Measurements from ENCODE around the gene RPS6KA5. TPM values are rescaled to one million over a fixed set of nuclear protein-coding genes. Genes with fewer than 3 reads are reported as not detected.
A peak's percentile ranks its signal among the peaks of the same experiment; 100 is the strongest.
"Not testable (repeated sequence)": the region's sequence is repeated elsewhere in the genome, so short reads cannot be mapped to it uniquely, and the experiment has no call there.

Gene RPS6KA5
- total RNA-seq, 5 donors from 2014 or later (not counting 1 experiment from before 2014, with no cell fraction given) = 28.8 to 39.8 (median 35.3) TPM

DNA sequence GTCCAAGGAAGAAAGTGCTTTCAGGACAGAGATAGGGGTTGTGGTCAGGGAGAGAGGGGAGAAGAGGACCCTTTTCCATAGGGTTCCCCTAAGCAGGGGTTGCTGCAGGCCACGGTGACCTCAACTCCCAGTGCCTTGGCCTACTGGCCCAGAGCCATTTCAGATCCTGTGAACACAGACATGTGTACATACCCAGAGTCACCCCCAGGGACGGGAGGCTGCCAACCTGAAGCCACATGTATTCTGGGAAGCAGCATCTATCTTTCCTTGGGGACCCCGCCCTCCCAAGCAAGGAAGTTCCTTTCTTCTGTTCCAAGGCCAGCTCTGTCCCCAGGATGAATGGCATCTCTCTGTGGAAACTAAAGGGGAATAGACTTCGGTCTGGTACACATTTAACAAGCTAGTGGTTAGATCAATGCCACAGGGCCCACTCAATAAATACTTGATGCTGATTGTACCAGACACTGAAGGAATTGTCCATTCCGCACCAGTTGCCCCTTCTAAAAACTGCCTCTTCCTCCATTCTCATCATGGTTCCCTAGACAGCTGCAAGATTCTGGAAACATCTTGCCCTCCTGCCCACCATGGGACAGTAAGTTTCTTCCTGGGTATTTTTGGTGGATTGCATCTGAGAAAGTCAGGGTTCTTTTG is 28.3 kb upstream of the RPS6KA5 start:
- H3K4me1 ChIP-seq (ENCODE audit: control insufficient read depth in 1 of 2, extremely low read depth in 1 of 2, insufficient read depth in 2 of 2, low read length in 2 of 2) = no peaks in the 10 kb centered on the region
- ChIA-PET POLR2A (no interaction called here), CTCF (no interaction called here)
- 88% methylated on average over 3 of the region's 5 CpGs for WGBS (ENCODE audit: insufficient coverage)
- no peaks in the 10 kb centered on the region for H3K9me3 ChIP-seq
- no peaks in the 10 kb centered on the region for H3K36me3 ChIP-seq (ENCODE audit: control insufficient read depth in 2 of 2, extremely low read depth in 1 of 2, insufficient read depth in 1 of 2, low read length in 1 of 2)
- no peak overlapping the region for H3K27ac ChIP-seq (ENCODE audit: low read length)
- DNase-seq (no peak), ATAC-seq (replicated peaks in 1 of 4) (no peak)
- Mint-ChIP-seq H3K27ac (no peak overlapping the region), H3K4me3 (no peak overlapping the region), H3K36me3 (no peaks in the 10 kb centered on the region), H3K4me1 (peaks cover 9 to 12% (median 11%) of the 10 kb centered on the region in 3 donors), H3K27me3 (peaks cover 0 to 2% of the 10 kb centered on the region in 2 donors), H3K9me3 (no peaks in the 10 kb centered on the region)
- no peak overlapping the region for H3K4me3 ChIP-seq (ENCODE audit: control insufficient read depth in 1 of 2, extremely low read depth in 1 of 2, low read length in 1 of 2)
- peaks cover 0 to 18% of the 10 kb centered on the region in 2 experiments for H3K27me3 ChIP-seq (replicated peaks in 1 of 2; ENCODE audit: control insufficient read depth in 2 of 2, extremely low read depth in 1 of 2, insufficient read depth in 2 of 2, low read length in 1 of 2)

- POLR2A ChIA-PET; CTCF ChIA-PET; H3K9me3 ChIP-seq; DNase-seq; H3K27me3 Mint-ChIP-seq; H3K36me3 Mint-ChIP-seq; H3K27ac Mint-ChIP-seq; H3K4me1 ChIP-seq (ENCODE audit: control insufficient read depth in 1 of 2, extremely low read depth in 1 of 2, insufficient read depth in 2 of 2, low read length in 2 of 2); ATAC-seq (replicated peaks in 1 of 4); H3K4me3 Mint-ChIP-seq; H3K4me3 ChIP-seq (ENCODE audit: control insufficient read depth in 1 of 2, extremely low read depth in 1 of 2, low read length in 1 of 2); H3K36me3 ChIP-seq (ENCODE audit: control insufficient read depth in 2 of 2, extremely low read depth in 1 of 2, insufficient read depth in 1 of 2, low read length in 1 of 2); H3K9me3 Mint-ChIP-seq; H3K27ac ChIP-seq (ENCODE audit: low read length): not testable (repeated sequence)
- peaks cover 9 to 12% (median 11%) of the 10 kb centered on the region in 3 donors for H3K4me1 Mint-ChIP-seq
- peaks cover 0 to 18% of the 10 kb centered on the region in 2 experiments for H3K27me3 ChIP-seq (replicated peaks in 1 of 2; ENCODE audit: control insufficient read depth in 2 of 2, extremely low read depth in 1 of 2, insufficient read depth in 2 of 2, low read length in 1 of 2)
- WGBS (ENCODE audit: insufficient coverage) = 76% methylated on average over 4 of the region's 5 CpGs
These were observed 27.0 kb upstream of the RPS6KA5 start for GRCh38 chr14:91087470-91087869.

- no peaks in the 10 kb centered on the region for H3K9me3 ChIP-seq
- ChIA-PET POLR2A (no interaction called here), CTCF (interaction anchor here in 1 of 2 donors (0.7 kb wide), 1 partner anchor 134 kb away, joined by 4 read pairs; no protein-coding TSS in a partner anchor)
These were observed 24.1 kb upstream of the RPS6KA5 start for GRCh38 chr14:91084516-91084915.

DNA sequence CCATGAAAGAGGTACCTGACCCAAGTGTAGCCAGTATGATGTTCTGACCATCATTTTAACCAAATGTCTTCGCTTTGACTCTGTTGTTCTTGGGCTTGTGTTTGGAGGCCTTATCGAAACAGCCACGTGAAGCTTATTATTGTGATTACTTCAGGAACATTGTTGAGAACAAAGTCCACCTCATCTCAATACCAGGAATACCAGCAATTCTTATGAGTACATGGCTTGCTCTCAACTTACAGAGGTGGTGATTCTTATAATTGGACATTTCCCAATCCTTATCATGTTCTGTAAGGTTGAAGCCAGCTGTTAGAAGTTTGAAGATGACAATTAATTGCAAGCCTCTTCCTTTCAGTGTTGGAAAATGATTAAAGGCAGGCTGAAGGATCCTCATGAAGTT is 21.8 kb upstream of the RPS6KA5 start:
- H3K9me3 Mint-ChIP-seq = no peaks in the 10 kb centered on the region
- 80% methylated on average over 1 of the region's 3 CpGs for WGBS (ENCODE audit: insufficient coverage)
- Histone ChIP-seq H3K4me1 (ENCODE audit: control insufficient read depth in 1 of 2, extremely low read depth in 1 of 2, insufficient read depth in 2 of 2, low read length in 2 of 2) (peaks cover 9 to 19% of the 10 kb centered on the region in 2 experiments), H3K27ac (ENCODE audit: low read length) (no peak overlapping the region), H3K27me3 (replicated peaks in 1 of 2; ENCODE audit: control insufficient read depth in 2 of 2, extremely low read depth in 1 of 2, insufficient read depth in 2 of 2, low read length in 1 of 2) (peaks cover 0 to 8% of the 10 kb centered on the region in 2 experiments), H3K36me3 (ENCODE audit: control insufficient read depth in 2 of 2, extremely low read depth in 1 of 2, insufficient read depth in 1 of 2, low read length in 1 of 2) (no peaks in the 10 kb centered on the region), H3K9me3 (no peaks in the 10 kb centered on the region), H3K4me3 (ENCODE audit: control insufficient read depth in 1 of 2, extremely low read depth in 1 of 2, low read length in 1 of 2) (no peak overlapping the region)
- peaks cover 25 to 34% (median 28%) of the 10 kb centered on the region in 3 donors for H3K4me1 Mint-ChIP-seq
- no peaks in the 10 kb centered on the region for H3K36me3 Mint-ChIP-seq
- ATAC-seq (replicated peaks in 1 of 4) (no peak), DNase-seq (no peak)
- no peak overlapping the region for H3K27ac Mint-ChIP-seq
- ChIA-PET POLR2A (no interaction called here), CTCF (interaction anchor here in 1 of 2 donors (0.6 kb wide), 1 partner anchor 104 kb away, joined by 3 read pairs; no protein-coding TSS in a partner anchor)
- H3K4me3 Mint-ChIP-seq = no peak overlapping the region
- peaks cover 0 to 2% of the 10 kb centered on the region in 2 donors for H3K27me3 Mint-ChIP-seq

More at GRCh38 chr14:91084516-91084915, 24.1 kb upstream of the RPS6KA5 start:
- Histone ChIP-seq H3K27me3 (replicated peaks in 1 of 2; ENCODE audit: control insufficient read depth in 2 of 2, extremely low read depth in 1 of 2, insufficient read depth in 2 of 2, low read length in 1 of 2) (peaks cover 0 to 12% of the 10 kb centered on the region in 2 experiments), H3K4me3 (ENCODE audit: control insufficient read depth in 1 of 2, extremely low read depth in 1 of 2, low read length in 1 of 2) (no peak overlapping the region), H3K27ac (ENCODE audit: low read length) (no peak overlapping the region), H3K4me1 (ENCODE audit: control insufficient read depth in 1 of 2, extremely low read depth in 1 of 2, insufficient read depth in 2 of 2, low read length in 2 of 2) (no peaks in the 10 kb centered on the region), H3K36me3 (ENCODE audit: control insufficient read depth in 2 of 2, extremely low read depth in 1 of 2, insufficient read depth in 1 of 2, low read length in 1 of 2) (no peaks in the 10 kb centered on the region)
- H3K9me3 Mint-ChIP-seq = no peaks in the 10 kb centered on the region
- ATAC-seq (replicated peaks in 1 of 4) = no peak
- 100% methylated on average over 1 of the region's 2 CpGs for WGBS (ENCODE audit: insufficient coverage)
- peaks cover 14 to 18% (median 16%) of the 10 kb centered on the region in 3 donors for H3K4me1 Mint-ChIP-seq
- no peak overlapping the region for H3K4me3 Mint-ChIP-seq
- H3K27me3 Mint-ChIP-seq = peaks cover 0 to 2% of the 10 kb centered on the region in 2 donors
- DNase-seq = no peak
- no peak overlapping the region for H3K27ac Mint-ChIP-seq
- no peaks in the 10 kb centered on the region for H3K36me3 Mint-ChIP-seq

- Mint-ChIP-seq H3K36me3 (no peaks in the 10 kb centered on the region), H3K27ac (no peak overlapping the region), H3K9me3 (no peaks in the 10 kb centered on the region), H3K4me3 (no peak overlapping the region), H3K27me3 (no peaks in the 10 kb centered on the region), H3K4me1 (peaks cover 32 to 43% (median 37%) of the 10 kb centered on the region in 3 donors)
- ATAC-seq (replicated peaks in 1 of 4) = no peak
- H3K27ac ChIP-seq (ENCODE audit: low read length) = no peak overlapping the region
- H3K36me3 ChIP-seq (ENCODE audit: control insufficient read depth in 2 of 2, extremely low read depth in 1 of 2, insufficient read depth in 1 of 2, low read length in 1 of 2) = no peaks in the 10 kb centered on the region
- peaks cover 9 to 28% of the 10 kb centered on the region in 2 experiments for H3K4me1 ChIP-seq (ENCODE audit: control insufficient read depth in 1 of 2, extremely low read depth in 1 of 2, insufficient read depth in 2 of 2, low read length in 2 of 2)
- H3K9me3 ChIP-seq = no peaks in the 10 kb centered on the region
- WGBS (ENCODE audit: insufficient coverage) = 98% methylated on average over 4 of the region's 6 CpGs
- H3K4me3 ChIP-seq (ENCODE audit: control insufficient read depth in 1 of 2, extremely low read depth in 1 of 2, low read length in 1 of 2) = no peak overlapping the region
- no peak for DNase-seq
- peaks cover 0 to 1% of the 10 kb centered on the region in 2 experiments for H3K27me3 ChIP-seq (replicated peaks in 1 of 2; ENCODE audit: control insufficient read depth in 2 of 2, extremely low read depth in 1 of 2, insufficient read depth in 2 of 2, low read length in 1 of 2)
- CTCF ChIA-PET = no interaction called here
- POLR2A ChIA-PET = interaction anchor here in 1 of 2 donors (1.0 kb wide), 1 partner anchor 19 kb away, joined by 3 read pairs; the partner anchor contains the start of gene RPS6KA5
These were observed 19.6 kb upstream of the RPS6KA5 start for GRCh38 chr14:91080071-91080470.

DNA sequence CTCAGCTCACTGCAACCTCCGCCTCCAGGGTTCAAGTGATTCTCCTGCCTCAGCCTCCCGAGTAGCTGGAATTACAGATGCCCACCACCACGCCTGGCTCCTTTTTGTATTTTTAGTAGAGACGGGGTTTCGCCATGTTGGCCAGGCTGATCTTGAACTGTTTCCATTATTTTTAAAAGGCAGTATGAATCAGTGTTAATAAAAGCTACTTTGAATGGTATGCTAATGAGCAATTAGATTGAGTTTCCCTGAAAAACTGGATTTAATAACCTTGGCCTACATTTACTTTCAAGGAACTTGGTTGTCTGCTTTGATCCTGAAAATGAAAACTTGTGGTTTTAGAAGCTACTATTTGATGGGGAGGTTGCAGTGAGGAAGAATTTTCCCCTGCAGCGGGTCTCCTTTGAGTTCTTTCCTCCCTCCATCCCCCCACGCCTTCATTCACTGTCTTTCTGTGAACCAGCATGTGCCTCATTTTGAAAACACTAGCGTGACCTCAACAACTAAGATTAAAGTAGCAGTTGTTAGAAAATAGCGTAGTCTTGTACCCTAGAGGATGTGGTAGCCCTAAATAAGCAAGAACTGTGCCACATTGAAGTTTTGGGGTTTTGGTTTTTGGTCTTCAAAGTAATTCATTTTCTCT is 17.8 kb upstream of the RPS6KA5 start:
- H3K4me3 Mint-ChIP-seq = peak overlapping the region; percentile 46 to 74 (median 60)
- peak overlapping the region; percentile 86 for H3K27ac Mint-ChIP-seq
- 53% methylated on average over 3 of the region's 9 CpGs for WGBS (ENCODE audit: insufficient coverage)
- ATAC-seq (replicated peaks in 1 of 4) (peak; percentile 91 to 100 (median 99)), DNase-seq (peak in 33 of 35 experiments; percentile 12 to 80 (median 51))
- no peaks in the 10 kb centered on the region for H3K9me3 ChIP-seq
- H3K27me3 Mint-ChIP-seq = no peaks in the 10 kb centered on the region
- H3K27me3 ChIP-seq (replicated peaks in 1 of 2; ENCODE audit: control insufficient read depth in 2 of 2, extremely low read depth in 1 of 2, insufficient read depth in 2 of 2, low read length in 1 of 2) = no peaks in the 10 kb centered on the region
- H3K36me3 Mint-ChIP-seq = no peaks in the 10 kb centered on the region
- H3K27ac ChIP-seq (ENCODE audit: low read length) = peak overlapping the region; percentile 48
- H3K9me3 Mint-ChIP-seq = no peaks in the 10 kb centered on the region
- H3K4me1 ChIP-seq (ENCODE audit: control insufficient read depth in 1 of 2, extremely low read depth in 1 of 2, insufficient read depth in 2 of 2, low read length in 2 of 2) = peaks cover 9 to 28% of the 10 kb centered on the region in 2 experiments
- POLR2A ChIA-PET = interaction anchor here (0.6 to 2.3 kb wide), 4 partner anchors 16 to 514 kb away, joined by 3 to 9 read pairs (median 5); partner anchors contain the start of gene RPS6KA5 (in 1 of the 2)
- CTCF ChIA-PET = interaction anchor here in 1 of 2 donors (0.7 to 2.1 kb wide), 2 partner anchors 17 to 38 kb away, joined by 3 to 6 read pairs; partner anchors contain the start of gene RPS6KA5
- no peak overlapping the region for H3K4me3 ChIP-seq (ENCODE audit: control insufficient read depth in 1 of 2, extremely low read depth in 1 of 2, low read length in 1 of 2)
- peaks cover 32 to 43% (median 38%) of the 10 kb centered on the region in 3 donors for H3K4me1 Mint-ChIP-seq
- no peaks in the 10 kb centered on the region for H3K36me3 ChIP-seq (ENCODE audit: control insufficient read depth in 2 of 2, extremely low read depth in 1 of 2, insufficient read depth in 1 of 2, low read length in 1 of 2)
